GM23338 (cell line): ENCODE results near the gene ARHGAP28. TPM values are rescaled to one million over a fixed set of nuclear protein-coding genes. Genes with fewer than 3 reads are reported as not detected.

ENCODE experiments used
- ATAC-seq: fragments of 200-7000 bp; cut with Tn5 transposase; 3 replicates; pipeline ENCODE4 v1.9.1; 2020
- DNase-seq: peaks from one replicate; pipeline ENCODE4 v3.0.0-alpha.2; 2015; ENCODE audit warnings: low spot score
- H2AFZ ChIP-seq: fragments of 200-600 bp; sonication (generic); 2 replicates; pipeline ENCODE4 v1.8.0; 2016; ENCODE audit warnings: antibody characterized with exemption, mild to moderate bottlenecking, moderate library complexity
- H3F3A ChIP-seq: fragments of 200-600 bp; sonication (generic); replicated peaks from 2 replicates; pipeline ENCODE4 v1.8.0; 2017; ENCODE audit warnings: antibody characterized with exemption, mixed run types, low read depth
- H3K27ac ChIP-seq: fragments of 200-600 bp; sonication (generic); 2 replicates; pipeline ENCODE4 v1.6.1; 2016; ENCODE audit warnings: low read depth
- H3K27me3 ChIP-seq: fragments of 200-600 bp; sonication (generic); 2 replicates; pipeline ENCODE4 v1.8.0; 2016; ENCODE audit warnings: mild to moderate bottlenecking, mixed run types, moderate library complexity; ENCODE audit not compliant: insufficient read depth
- H3K36me3 ChIP-seq: fragments of 200-600 bp; sonication (generic); 2 replicates; pipeline ENCODE4 v1.8.0; 2016; ENCODE audit warnings: mild to moderate bottlenecking; ENCODE audit not compliant: insufficient read depth
- H3K4me1 ChIP-seq: fragments of 200-600 bp; sonication (generic); 2 replicates; pipeline ENCODE4 v1.8.0; 2016; ENCODE audit warnings: mild to moderate bottlenecking, moderate library complexity; ENCODE audit not compliant: insufficient read depth
- H3K4me2 ChIP-seq: fragments of 200-600 bp; sonication (generic); 2 replicates; pipeline ENCODE4 v1.7.1; 2017; ENCODE audit warnings: mixed run types
- H3K4me3 ChIP-seq: fragments of 200-600 bp; sonication (generic); 2 replicates; pipeline ENCODE4 v1.6.1; 2016; ENCODE audit warnings: mixed run types
- H3K79me2 ChIP-seq: fragments of 200-600 bp; sonication (generic); replicated peaks from 2 replicates; pipeline ENCODE4 v1.8.0; 2017; ENCODE audit warnings: mild to moderate bottlenecking; ENCODE audit not compliant: insufficient read depth
- H3K9me2 ChIP-seq: fragments of 200-600 bp; sonication (generic); 2 replicates; pipeline ENCODE4 v1.8.0; 2017; ENCODE audit not compliant: insufficient read depth
- H4K20me1 ChIP-seq: fragments of 200-600 bp; sonication (generic); replicated peaks from 2 replicates; pipeline ENCODE4 v1.8.0; 2017; ENCODE audit warnings: mild to moderate bottlenecking; ENCODE audit not compliant: insufficient read depth
- H3K27ac Mint-ChIP-seq: 2 replicates; pipeline ENCODE4 v1.8.0; 2020; ENCODE audit warnings: inconsistent platforms, mild to moderate bottlenecking, moderate library complexity, mixed read lengths
- H3K27me3 Mint-ChIP-seq: 3 replicates; pipeline ENCODE4 v1.8.0; 2022; ENCODE audit warnings: low read depth, mild to moderate bottlenecking, moderate library complexity, mixed read lengths, inconsistent platforms; ENCODE audit not compliant: insufficient read depth, poor library complexity
- H3K36me3 Mint-ChIP-seq: 3 replicates; pipeline ENCODE4 v1.8.0; 2021; ENCODE audit warnings: low read depth, mild to moderate bottlenecking, inconsistent platforms, moderate library complexity, mixed read lengths
- H3K4me1 Mint-ChIP-seq: 3 replicates; pipeline ENCODE4 v1.8.0; 2020; ENCODE audit warnings: mild to moderate bottlenecking, inconsistent platforms, mixed read lengths
- H3K4me3 Mint-ChIP-seq: 3 replicates; pipeline ENCODE4 v1.8.0; 2021; ENCODE audit warnings: moderate library complexity, mild to moderate bottlenecking, inconsistent platforms, mixed read lengths
- H3K9me3 Mint-ChIP-seq: 3 replicates; pipeline ENCODE4 v1.8.0; 2020; ENCODE audit warnings: moderate library complexity, mild to moderate bottlenecking, inconsistent platforms, mixed read lengths
- CREB1 ChIP-seq: fragments of 250-450 bp; sonication (Bioruptor Pico); IDR thresholded peaks from 2 replicates; pipeline ENCODE4 v1.5.0; 2020; ENCODE audit warnings: low read depth, mild to moderate bottlenecking, moderate library complexity
- CTCF ChIP-seq, 2 experiments: fragments of 200-600 bp in 1 of 2; sonication (generic) in 1 of 2; conservative IDR thresholded peaks; 2 replicates each; pipeline versions ENCODE4 v1.5.1 to v1.6.1; 2016 to 2017; ENCODE audit warnings: antibody characterized with exemption in 2 of 2, low read depth in 2 of 2, mild to moderate bottlenecking in 2 of 2, moderate library complexity in 1 of 2
- ETS1 ChIP-seq: IDR thresholded peaks from 2 replicates; pipeline ENCODE4 v1.6.1; 2016; ENCODE audit warnings: antibody characterized with exemption
- EZH2 ChIP-seq: fragments of 200-600 bp; sonication (generic); IDR thresholded peaks from one replicate; pipeline ENCODE4 v1.8.0; 2017; ENCODE audit warnings: antibody characterized with exemption, mild to moderate bottlenecking, low read depth; ENCODE audit not compliant: unreplicated experiment
- JUNB ChIP-seq: IDR thresholded peaks from one replicate; pipeline ENCODE4 v1.6.1; 2016; ENCODE audit warnings: antibody characterized with exemption; ENCODE audit not compliant: unreplicated experiment
- POLR2AphosphoS5 ChIP-seq: IDR thresholded peaks from 2 replicates; pipeline ENCODE4 v1.6.1; 2016; ENCODE audit warnings: antibody characterized with exemption, low read depth
- REST ChIP-seq: IDR thresholded peaks from one replicate; pipeline ENCODE4 v1.6.1; 2018; ENCODE audit warnings: antibody characterized with exemption; ENCODE audit not compliant: unreplicated experiment
- STAT1 ChIP-seq: IDR thresholded peaks from one replicate; pipeline ENCODE4 v1.6.1; 2016; ENCODE audit warnings: antibody characterized with exemption; ENCODE audit not compliant: unreplicated experiment
- ZNF114 ChIP-seq: fragments of 250-450 bp; sonication (Bioruptor Pico); IDR thresholded peaks from 2 replicates; pipeline ENCODE4 v1.5.0; 2020; ENCODE audit warnings: mild to moderate bottlenecking, moderate library complexity
- ZNF331 ChIP-seq: fragments of 250-450 bp; sonication (Bioruptor Pico); IDR thresholded peaks from 2 replicates; pipeline ENCODE4 v1.5.0; 2020; ENCODE audit warnings: low read depth, mild to moderate bottlenecking, moderate library complexity
- ZNF462 ChIP-seq: fragments of 250-450 bp; sonication (Bioruptor Pico); IDR thresholded peaks from 2 replicates; pipeline ENCODE4 v1.5.0; 2020; ENCODE audit warnings: mild to moderate bottlenecking, moderate library complexity
- polyA plus RNA-seq: library from polyadenylated mRNA; unstranded; fragments of >200 nt; fragmentation: Nextera tagmentation; extraction: Ambion mirVana; gene quantifications from 2 replicates; pipeline ENCODE4 v1.2.1, GENCODE V29; 2016
- total RNA-seq: library from RNA; depleted of rRNA; stranded (reverse); fragments of >200 nt; shearing (Covaris generic); gene quantifications from 2 replicates; pipeline ENCODE4 v1.2.3, GENCODE V29; 2014

The ARHGAP28 gene
- total and polyA plus RNA-seq, 2 experiments from 2014 or later: 2.8 to 9.6 TPM

GRCh38 chr18:6873040-6873751, 143.7 kb downstream of the ARHGAP28 start (continued):
- TF ChIP-seq ETS1 (no peak), REST (no peak), STAT1 (no peak)

GRCh38 chr18:6874315-6874714, 144.8 kb downstream of the ARHGAP28 start:
- H3K27ac Mint-ChIP-seq: no peak overlapping the region
- peaks cover 23% of the 10 kb centered on the region for H3K4me1 ChIP-seq
- peaks cover 27% of the 10 kb centered on the region for H3K4me1 Mint-ChIP-seq
- no peaks in the 10 kb centered on the region for H3K79me2 ChIP-seq
- no peak overlapping the region for H2AFZ ChIP-seq
- H3K36me3 Mint-ChIP-seq: no peaks in the 10 kb centered on the region
- no peaks in the 10 kb centered on the region for H3K9me3 Mint-ChIP-seq
- H3K4me3 ChIP-seq: no peak overlapping the region
- peaks cover 4% of the 10 kb centered on the region for H3K27me3 Mint-ChIP-seq
- H3K9me2 ChIP-seq: no peaks in the 10 kb centered on the region
- no peaks in the 10 kb centered on the region for H4K20me1 ChIP-seq
- no peak overlapping the region for H3K4me2 ChIP-seq
- H3K36me3 ChIP-seq: no peaks in the 10 kb centered on the region
- DNase-seq (no peak), ATAC-seq (no peak)
- H3K4me3 Mint-ChIP-seq: no peak overlapping the region
- H3K27ac ChIP-seq: no peak overlapping the region
- no peaks in the 10 kb centered on the region for H3F3A ChIP-seq
- H3K27me3 ChIP-seq: no peaks in the 10 kb centered on the region
- no peak for TF ChIP-seq ETS1
- TF ChIP-seq JUNB: no peak
- no peak for TF ChIP-seq POLR2AphosphoS5
- no peak for TF ChIP-seq CTCF (conservative IDR thresholded peaks at IDR 0.05; ENCODE audit: low read depth in 2 of 2)
- no peak for TF ChIP-seq EZH2
- TF ChIP-seq ZNF462: no peak
- no peak for TF ChIP-seq STAT1
- TF ChIP-seq ZNF331 (CRISPR knock-in tag): no peak
- TF ChIP-seq ZNF114 (CRISPR knock-in tag): no peak
- no peak for TF ChIP-seq CREB1 (CRISPR knock-in tag)
